ENCODE measurements around the gene LHX1.

LHX1 gene

GRCh38 chr17:36937001-36937958, at the start of gene LHX1:
Gene LHX1 (plus strand): TSS chr17:36937475. CDS start chr17:36938198, 723 bp downstream.
- DNase-seq (ENCODE audit: low read depth in 3 of 3), result no peak

GRCh38 chr17:36888236-36888951, 48.9 kb upstream of the LHX1 start:
- no peak for DNase-seq (ENCODE audit: low read depth in 3 of 3)

- DNase-seq (ENCODE audit: low read depth in 3 of 3), result no peak
These were observed 47.4 kb upstream of the LHX1 start for GRCh38 chr17:36889770-36890349.

- no peak for DNase-seq (ENCODE audit: low read depth in 3 of 3)
These were observed 46.7 kb upstream of the LHX1 start for GRCh38 chr17:36890398-36891168.

GRCh38 chr17:36892112-36892838, 45.0 kb upstream of the LHX1 start:
- DNase-seq (ENCODE audit: low read depth in 3 of 3), result no peak

GRCh38 chr17:36894177-36894576, 43.1 kb upstream of the LHX1 start:
- DNase-seq (ENCODE audit: low read depth in 3 of 3), result no peak

- DNase-seq (ENCODE audit: low read depth in 3 of 3), result no peak
These were observed 42.4 kb upstream of the LHX1 start for GRCh38 chr17:36894925-36895324.

- DNase-seq (ENCODE audit: low read depth in 3 of 3), result no peak
These were observed 37.8 kb upstream of the LHX1 start for GRCh38 chr17:36899250-36900159.

- no peak for DNase-seq (ENCODE audit: low read depth in 3 of 3)
These were observed 37.1 kb upstream of the LHX1 start for GRCh38 chr17:36900160-36900512.

- no peak for DNase-seq (ENCODE audit: low read depth in 3 of 3)
These were observed 35.8 kb upstream of the LHX1 start for GRCh38 chr17:36901506-36901905.

- no peak for DNase-seq (ENCODE audit: low read depth in 3 of 3)
These were observed 29.9 kb upstream of the LHX1 start for GRCh38 chr17:36907407-36907806.

GRCh38 chr17:36910513-36910912, 26.8 kb upstream of the LHX1 start:
- no peak for DNase-seq (ENCODE audit: low read depth in 3 of 3)

- no peak for DNase-seq (ENCODE audit: low read depth in 3 of 3)
These were observed 26.3 kb upstream of the LHX1 start for GRCh38 chr17:36911001-36911400.

GRCh38 chr17:36913132-36913531, 24.1 kb upstream of the LHX1 start:
- no peak for DNase-seq (ENCODE audit: low read depth in 3 of 3)

GRCh38 chr17:36918211-36918691, 19.0 kb upstream of the LHX1 start:
- no peak for DNase-seq (ENCODE audit: low read depth in 3 of 3)

GRCh38 chr17:36919407-36919968, 17.8 kb upstream of the LHX1 start:
- no peak for DNase-seq (ENCODE audit: low read depth in 3 of 3)

- no peak for DNase-seq (ENCODE audit: low read depth in 3 of 3)
These were observed 17.0 kb upstream of the LHX1 start for GRCh38 chr17:36920032-36921005.

- peak in 2 of 3 experiments; percentile 53 to 75 for DNase-seq (ENCODE audit: low read depth in 3 of 3)
These were observed 16.0 kb upstream of the LHX1 start for GRCh38 chr17:36921095-36921851.
